DND-41 (cell line): ENCODE measurements around the gene B4GALNT3.

Experiments
- ATAC-seq: fragments of 200-7000 bp; cut with Tn5 transposase; 3 replicates; pipeline ENCODE4 v1.9.1; 2021; ENCODE audit warnings: low read depth; ENCODE audit not compliant: insufficient read depth
- DNase-seq: peaks from one replicate; pipeline ENCODE4 v3.0.0-alpha.2; 2020
- H2AFZ ChIP-seq: 2 replicates; pipeline ENCODE4 v1.6.0; 2012; ENCODE audit warnings: low read depth, low read length
- H3K27ac ChIP-seq: 2 replicates; pipeline ENCODE4 v1.5.1; 2012; ENCODE audit warnings: low read length, inconsistent platforms
- H3K27me3 ChIP-seq: fragments of 200-600 bp; sonication (generic); 2 replicates; pipeline ENCODE4 v1.6.0; 2012; ENCODE audit warnings: low read length, mild to moderate bottlenecking, inconsistent platforms; ENCODE audit not compliant: insufficient read depth, poor library complexity
- H3K36me3 ChIP-seq: 2 replicates; pipeline ENCODE4 v1.5.1; 2012; ENCODE audit warnings: low read length, inconsistent platforms; ENCODE audit not compliant: insufficient read depth
- H3K4me1 ChIP-seq: 2 replicates; pipeline ENCODE4 v1.5.1; 2012; ENCODE audit warnings: mild to moderate bottlenecking, low read length; ENCODE audit not compliant: insufficient read depth
- H3K4me2 ChIP-seq: 2 replicates; pipeline ENCODE4 v1.6.0; 2012; ENCODE audit warnings: mild to moderate bottlenecking, moderate library complexity, low read length, inconsistent platforms; ENCODE audit not compliant: insufficient read depth
- H3K4me3 ChIP-seq, 2 experiments: fragments of 200-600 bp in 1 of 2; shearing (Covaris generic) in 1 of 2; 2 replicates each; pipeline ENCODE4 v1.5.1; 2012 to 2016; ENCODE audit warnings: inconsistent platforms in 2 of 2, low read length in 2 of 2, mild to moderate bottlenecking in 2 of 2, low read depth in 1 of 2, moderate library complexity in 1 of 2
- H3K79me2 ChIP-seq: 2 replicates; pipeline ENCODE4 v1.6.0; 2012; ENCODE audit warnings: low read length, inconsistent platforms; ENCODE audit not compliant: insufficient read depth
- H3K9ac ChIP-seq: 2 replicates; pipeline ENCODE4 v1.6.0; 2012; ENCODE audit warnings: low read depth, mild to moderate bottlenecking, inconsistent platforms, low read length, moderate library complexity
- H3K9me3 ChIP-seq: 2 replicates; pipeline ENCODE4 v1.5.1; 2012; ENCODE audit warnings: low read length, moderate library complexity, mild to moderate bottlenecking, inconsistent platforms; ENCODE audit not compliant: insufficient read depth, severe bottlenecking
- H4K20me1 ChIP-seq: 2 replicates; pipeline ENCODE4 v1.6.0; 2012; ENCODE audit warnings: low read length; ENCODE audit not compliant: insufficient read depth
- CTCF ChIP-seq: IDR thresholded peaks from 2 replicates; pipeline ENCODE4 v1.5.1; 2012; ENCODE audit warnings: borderline replicate concordance, low read length, moderate library complexity, mild to moderate bottlenecking; ENCODE audit not compliant: poor library complexity, severe bottlenecking; ENCODE audit errors: extremely low read depth
- EZH2 ChIP-seq: IDR thresholded peaks from 3 replicates; pipeline ENCODE4 v1.6.1; 2012; ENCODE audit warnings: borderline replicate concordance, low read depth, mild to moderate bottlenecking, moderate library complexity, low read length, inconsistent platforms; ENCODE audit not compliant: severe bottlenecking

B4GALNT3 gene

DNA sequence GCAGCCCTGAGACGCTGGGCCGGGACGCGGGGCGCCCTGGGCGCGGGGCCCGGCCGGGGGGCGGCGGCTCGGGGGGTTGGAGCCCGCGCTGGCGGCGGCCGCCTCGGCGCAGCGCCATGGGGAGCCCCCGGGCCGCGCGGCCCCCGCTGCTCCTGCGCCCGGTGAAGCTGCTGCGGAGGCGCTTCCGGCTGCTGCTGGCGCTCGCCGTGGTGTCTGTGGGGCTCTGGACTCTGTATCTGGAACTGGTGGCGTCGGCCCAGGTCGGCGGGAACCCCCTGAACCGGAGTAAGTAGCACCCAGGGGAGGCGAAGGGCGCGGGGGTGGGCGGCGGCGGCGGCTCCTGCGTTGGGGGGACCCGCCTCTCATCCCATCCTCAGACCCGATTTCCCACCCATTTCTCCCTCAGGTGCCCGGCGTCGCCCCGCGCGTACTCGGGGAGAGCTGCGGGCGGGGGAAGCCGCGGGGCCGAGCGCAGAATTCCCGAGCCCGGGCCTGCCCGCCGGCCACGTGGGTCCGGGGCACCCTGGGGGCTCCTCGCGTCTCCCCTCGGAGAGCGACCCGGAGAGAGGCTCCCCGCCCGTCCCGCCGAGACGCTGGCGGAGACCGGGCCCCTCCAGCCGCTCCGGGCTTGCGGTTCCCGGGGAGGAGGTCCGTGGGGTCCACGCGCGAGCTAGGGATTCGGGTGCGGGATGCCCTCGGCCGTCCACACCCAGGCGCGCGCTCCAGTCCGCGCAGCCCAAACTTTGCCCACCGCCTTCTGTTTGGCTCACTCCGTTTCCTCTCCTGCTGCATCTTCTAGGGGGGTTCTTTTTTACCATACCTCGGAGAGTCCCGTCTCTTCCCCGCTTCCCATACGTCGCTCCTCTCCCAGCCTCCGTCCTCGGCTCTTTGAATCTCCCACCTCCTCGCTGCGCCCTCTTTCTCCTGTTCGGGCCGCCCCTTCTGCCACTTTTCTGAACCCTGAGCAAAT, 807 bp downstream of the B4GALNT3 start:
- Histone ChIP-seq H3K79me2 (no peaks in the 10 kb centered on the region), H3K9me3 (no peaks in the 10 kb centered on the region), H3K36me3 (no peaks in the 10 kb centered on the region), H3K27ac (no peak overlapping the region), H3K27me3 (peaks cover 20% of the 10 kb centered on the region), H3K9ac (no peak overlapping the region), H2AFZ (no peak overlapping the region), H3K4me3 (no peak overlapping the region), H3K4me1 (no peaks in the 10 kb centered on the region), H3K4me2 (no peak overlapping the region), H4K20me1 (peaks cover 3% of the 10 kb centered on the region; the same call in 1 of the 2 replicates)
- TF ChIP-seq EZH2, result no peak
- TF ChIP-seq CTCF, result no peak
- ATAC-seq (no peak), DNase-seq (no peak)

- H3K4me2 ChIP-seq, result no peak overlapping the region
- no peaks in the 10 kb centered on the region for H3K4me1 ChIP-seq
- H3K36me3 ChIP-seq, result no peaks in the 10 kb centered on the region
- H2AFZ ChIP-seq, result no peak overlapping the region
- H4K20me1 ChIP-seq, result peaks cover 3% of the 10 kb centered on the region; the same call in 1 of the 2 replicates
- H3K27ac ChIP-seq, result no peak overlapping the region
- no peak for DNase-seq
- ATAC-seq, result no peak
- no peaks in the 10 kb centered on the region for H3K79me2 ChIP-seq
- H3K27me3 ChIP-seq, result peaks cover 20% of the 10 kb centered on the region
- no peaks in the 10 kb centered on the region for H3K9me3 ChIP-seq
- no peak overlapping the region for H3K4me3 ChIP-seq
- no peak overlapping the region for H3K9ac ChIP-seq
- TF ChIP-seq EZH2 (no peak), CTCF (no peak)
Measured at GRCh38 chr12:461425-461824, 1.7 kb downstream of the B4GALNT3 start.

DNA sequence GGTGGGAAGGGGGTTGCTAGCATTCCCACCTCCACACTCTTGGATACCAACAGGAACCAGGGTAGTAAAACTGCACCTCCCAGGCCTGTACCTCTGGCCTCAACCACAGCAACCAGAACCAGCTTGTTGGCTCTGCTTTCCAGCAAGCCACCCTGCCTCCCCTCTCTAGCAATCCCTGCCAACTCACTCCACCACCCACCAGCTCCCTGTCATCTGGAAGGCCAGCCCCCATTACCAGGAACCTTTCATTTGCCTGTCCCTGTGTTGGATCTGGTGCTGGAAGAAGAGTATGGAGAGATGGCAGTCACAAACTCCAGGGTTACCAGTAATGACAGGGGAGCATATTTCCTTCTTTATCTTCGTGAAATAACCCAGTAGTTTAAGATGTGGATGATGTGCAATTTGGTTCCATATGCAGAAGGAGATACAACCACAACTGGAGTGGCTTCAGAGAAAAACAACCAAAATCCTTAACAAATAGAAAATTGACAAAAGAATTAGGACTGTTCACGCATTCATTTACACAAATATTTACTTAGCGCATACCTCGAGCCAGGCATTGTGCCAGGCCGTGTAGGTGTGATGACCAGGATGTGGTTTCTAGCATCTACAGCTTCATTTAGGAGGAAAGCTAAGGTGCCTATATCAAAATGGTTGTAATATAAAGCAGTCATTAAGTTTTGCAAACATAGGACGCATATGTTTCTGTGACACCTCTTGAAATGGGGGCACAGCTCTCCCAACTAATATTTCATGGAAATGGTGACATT, 3.4 kb downstream of the B4GALNT3 start:
- TF ChIP-seq CTCF, result no peak
- Histone ChIP-seq H3K4me1 (no peaks in the 10 kb centered on the region), H3K4me3 (no peak overlapping the region), H3K9me3 (no peaks in the 10 kb centered on the region), H3K79me2 (no peaks in the 10 kb centered on the region), H3K27me3 (peaks cover 14% of the 10 kb centered on the region), H3K9ac (no peak overlapping the region), H3K4me2 (no peak overlapping the region), H3K36me3 (no peaks in the 10 kb centered on the region), H4K20me1 (peaks cover 3% of the 10 kb centered on the region; the same call in 1 of the 2 replicates), H3K27ac (no peak overlapping the region), H2AFZ (no peak overlapping the region)
- ATAC-seq, result no peak
- DNase-seq, result no peak
